WTC11 (cell line): Measurements from ENCODE around the gene FAM47E. TPM values are rescaled to one million over a fixed set of nuclear protein-coding genes. Genes with fewer than 3 reads are reported as not detected.

Experiments used
- ATAC-seq: fragments of 200-7000 bp; cut with Tn5 transposase; 2 replicates; pipeline ENCODE4 v1.10.0; 2021; ENCODE audit warnings: mild to moderate bottlenecking, moderate library complexity
- CTCF ChIA-PET: fragments of 300-600 bp; sonication (Branson Sonifier 250); formaldehyde crosslinking; loops from one replicate; lab custom pipeline; 2021; ENCODE audit warnings: antibody characterized with exemption; lab: Charles Lee
- POLR2A ChIA-PET: fragments of 350-600 bp; sonication (Branson Sonifier 250); formaldehyde crosslinking; loops from one replicate; lab custom pipeline; 2021; ENCODE audit warnings: antibody characterized with exemption; lab: Charles Lee
- DNase-seq: peaks from one replicate; pipeline ENCODE4 v3.0.0; 2021; ENCODE audit warnings: low spot score
- H3K27ac Mint-ChIP-seq: 2 replicates; pipeline ENCODE4 v1.8.0; 2021; ENCODE audit warnings: mixed read lengths
- H3K27me3 Mint-ChIP-seq: 2 replicates; pipeline ENCODE4 v1.8.0; 2021; ENCODE audit warnings: low read depth, mild to moderate bottlenecking, moderate library complexity, mixed read lengths
- H3K36me3 Mint-ChIP-seq: 2 replicates; pipeline ENCODE4 v1.8.0; 2021; ENCODE audit warnings: mixed read lengths
- H3K4me1 Mint-ChIP-seq: 2 replicates; pipeline ENCODE4 v1.8.0; 2022; ENCODE audit warnings: mixed read lengths
- H3K4me3 Mint-ChIP-seq: 2 replicates; pipeline ENCODE4 v1.8.0; 2021; ENCODE audit warnings: mild to moderate bottlenecking, moderate library complexity, mixed read lengths
- H3K9me3 Mint-ChIP-seq: 2 replicates; pipeline ENCODE4 v1.8.0; 2021; ENCODE audit warnings: mixed read lengths
- CBFB ChIP-seq: sonication (generic); formaldehyde crosslinking; IDR thresholded peaks from 2 replicates; pipeline ENCODE4 v1.8.1; 2022; ENCODE audit warnings: mild to moderate bottlenecking, low read depth, missing genetic modification reagents
- E2F1 ChIP-seq: sonication (generic); formaldehyde crosslinking; IDR thresholded peaks from 2 replicates; pipeline ENCODE4 v1.8.0; 2022; ENCODE audit warnings: mild to moderate bottlenecking, missing genetic modification reagents
- ESRRA ChIP-seq: sonication (generic); formaldehyde crosslinking; IDR thresholded peaks from 2 replicates; pipeline ENCODE4 v1.8.1; 2022; ENCODE audit warnings: mild to moderate bottlenecking, missing genetic modification reagents, borderline replicate concordance
- IRF1 ChIP-seq: sonication (generic); formaldehyde crosslinking; IDR thresholded peaks from 2 replicates; pipeline ENCODE4 v1.8.0; 2023; ENCODE audit warnings: missing genetic modification reagents
- IRF2 ChIP-seq: sonication (generic); formaldehyde crosslinking; IDR thresholded peaks from 2 replicates; pipeline ENCODE4 v1.8.0; 2022; ENCODE audit warnings: low read depth, missing genetic modification reagents, borderline replicate concordance
- MYBL2 ChIP-seq: sonication (generic); formaldehyde crosslinking; IDR thresholded peaks from 2 replicates; pipeline ENCODE4 v1.8.1; 2023; ENCODE audit warnings: mild to moderate bottlenecking, moderate library complexity, missing genetic modification reagents
- NR3C1 ChIP-seq: sonication (generic); formaldehyde crosslinking; conservative IDR thresholded peaks from 2 replicates; pipeline ENCODE4 v1.8.1; 2023; ENCODE audit warnings: low read depth, mild to moderate bottlenecking, missing genetic modification reagents
- PREB ChIP-seq: sonication (generic); formaldehyde crosslinking; IDR thresholded peaks from 2 replicates; pipeline ENCODE4 v1.8.1; 2022; ENCODE audit warnings: mild to moderate bottlenecking, missing genetic modification reagents, moderate library complexity, borderline replicate concordance
- RORB ChIP-seq: fragments of 250-450 bp; sonication (Bioruptor Pico); IDR thresholded peaks from 2 replicates; pipeline ENCODE4 v1.9.0; 2021; ENCODE audit warnings: mild to moderate bottlenecking
- SMAD4 ChIP-seq: sonication (generic); formaldehyde crosslinking; IDR thresholded peaks from 2 replicates; pipeline ENCODE4 v1.8.0; 2022; ENCODE audit warnings: mild to moderate bottlenecking, missing genetic modification reagents
- SOX15 ChIP-seq: fragments of 250-450 bp; sonication (Bioruptor Pico); IDR thresholded peaks from 2 replicates; pipeline ENCODE4 v1.9.0; 2021; ENCODE audit warnings: mild to moderate bottlenecking
- STAT6 ChIP-seq: sonication (generic); formaldehyde crosslinking; conservative IDR thresholded peaks from 2 replicates; pipeline ENCODE4 v1.8.1; 2023; ENCODE audit warnings: mild to moderate bottlenecking, low read depth, missing genetic modification reagents, moderate library complexity
- TEAD1 ChIP-seq: sonication (generic); formaldehyde crosslinking; IDR thresholded peaks from 2 replicates; pipeline ENCODE4 v1.8.0; 2022; ENCODE audit warnings: mild to moderate bottlenecking, missing genetic modification reagents
- ZBTB21 ChIP-seq: sonication (generic); formaldehyde crosslinking; IDR thresholded peaks from 2 replicates; pipeline ENCODE4 v1.8.1; 2023; ENCODE audit warnings: mild to moderate bottlenecking, missing genetic modification reagents, borderline replicate concordance
- ZMAT4 ChIP-seq: fragments of 250-450 bp; sonication (Bioruptor Pico); IDR thresholded peaks from 2 replicates; pipeline ENCODE4 v1.9.0; 2021; ENCODE audit warnings: mild to moderate bottlenecking
- ZNF232 ChIP-seq: sonication (generic); formaldehyde crosslinking; IDR thresholded peaks from 2 replicates; pipeline ENCODE4 v1.8.0; 2022; ENCODE audit warnings: mild to moderate bottlenecking, missing genetic modification reagents
- ZNF416 ChIP-seq: fragments of 250-450 bp; sonication (Bioruptor Pico); IDR thresholded peaks from 2 replicates; pipeline ENCODE4 v1.9.0; 2021; ENCODE audit warnings: mild to moderate bottlenecking, inconsistent platforms
- ZNF425 ChIP-seq: fragments of 250-450 bp; sonication (Bioruptor Pico); conservative IDR thresholded peaks from 2 replicates; pipeline ENCODE4 v1.9.0; 2021; ENCODE audit warnings: mild to moderate bottlenecking
- ZSCAN18 ChIP-seq: fragments of 250-450 bp; sonication (Bioruptor Pico); IDR thresholded peaks from 2 replicates; pipeline ENCODE4 v2.1.2; 2022; ENCODE audit warnings: mild to moderate bottlenecking, moderate library complexity
- total RNA-seq: library from RNA; stranded (reverse); gene quantifications from 3 replicates; pipeline ENCODE4 v1.2.3, GENCODE V29; 2021
- TF ChIP-seq, protein P1 (sequence below): fragments of 250-450 bp; sonication (Bioruptor Pico); IDR thresholded peaks from 2 replicates; pipeline ENCODE4 v1.8.0; 2021; ENCODE audit warnings: mild to moderate bottlenecking
- TF ChIP-seq, protein P2 (sequence below): sonication (generic); formaldehyde crosslinking; IDR thresholded peaks from 2 replicates; pipeline ENCODE4 v1.8.0; 2022; ENCODE audit warnings: mild to moderate bottlenecking, missing genetic modification reagents

FAM47E gene
- total RNA-seq, 1 experiment from 2014 or later = 1.4 TPM

GRCh38 chr4:76300012-76300411 is 48.5 kb downstream of the FAM47E start:
- H3K27ac Mint-ChIP-seq = no peak overlapping the region
- ChIA-PET CTCF (no interaction called here), POLR2A (no interaction called here)
- peaks cover 31% of the 10 kb centered on the region for H3K9me3 Mint-ChIP-seq
- TF ChIP-seq E2F1 (CRISPR knock-in tag) (no peak), IRF2 (CRISPR knock-in tag) (no peak), ZNF232 (CRISPR knock-in tag) (no peak), RORB (no peak)
- H3K4me1 Mint-ChIP-seq = peaks cover 1% of the 10 kb centered on the region
- ATAC-seq = no peak
- peaks cover 39% of the 10 kb centered on the region for H3K27me3 Mint-ChIP-seq
- H3K4me3 Mint-ChIP-seq = no peak overlapping the region
- no peak for DNase-seq
- H3K36me3 Mint-ChIP-seq = peaks cover 14% of the 10 kb centered on the region

- peaks cover 36% of the 10 kb centered on the region for H3K27me3 Mint-ChIP-seq
- ATAC-seq = no peak
- peaks cover 25% of the 10 kb centered on the region for H3K9me3 Mint-ChIP-seq
- ChIA-PET CTCF (interaction anchor here (2.2 kb wide), 1 partner anchor 122 kb away, joined by 7 read pairs; no protein-coding TSS in a partner anchor), POLR2A (no interaction called here)
- H3K4me1 Mint-ChIP-seq = peaks cover 6% of the 10 kb centered on the region
- no peak overlapping the region for H3K27ac Mint-ChIP-seq
- no peak overlapping the region for H3K4me3 Mint-ChIP-seq
- no peak for DNase-seq
- TF ChIP-seq, protein P1, sequence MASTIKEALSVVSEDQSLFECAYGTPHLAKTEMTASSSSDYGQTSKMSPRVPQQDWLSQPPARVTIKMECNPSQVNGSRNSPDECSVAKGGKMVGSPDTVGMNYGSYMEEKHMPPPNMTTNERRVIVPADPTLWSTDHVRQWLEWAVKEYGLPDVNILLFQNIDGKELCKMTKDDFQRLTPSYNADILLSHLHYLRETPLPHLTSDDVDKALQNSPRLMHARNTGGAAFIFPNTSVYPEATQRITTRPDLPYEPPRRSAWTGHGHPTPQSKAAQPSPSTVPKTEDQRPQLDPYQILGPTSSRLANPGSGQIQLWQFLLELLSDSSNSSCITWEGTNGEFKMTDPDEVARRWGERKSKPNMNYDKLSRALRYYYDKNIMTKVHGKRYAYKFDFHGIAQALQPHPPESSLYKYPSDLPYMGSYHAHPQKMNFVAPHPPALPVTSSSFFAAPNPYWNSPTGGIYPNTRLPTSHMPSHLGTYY (CRISPR knock-in tag) = no peak
- no peak for TF ChIP-seq STAT6 (CRISPR knock-in tag)
- TF ChIP-seq, protein P2, sequence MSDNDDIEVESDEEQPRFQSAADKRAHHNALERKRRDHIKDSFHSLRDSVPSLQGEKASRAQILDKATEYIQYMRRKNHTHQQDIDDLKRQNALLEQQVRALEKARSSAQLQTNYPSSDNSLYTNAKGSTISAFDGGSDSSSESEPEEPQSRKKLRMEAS (CRISPR knock-in tag) = no peak
- no peak for TF ChIP-seq TEAD1 (CRISPR knock-in tag)
- TF ChIP-seq NR3C1 (CRISPR knock-in tag) = no peak
- no peak for TF ChIP-seq IRF1
- TF ChIP-seq ESRRA (CRISPR knock-in tag) = no peak
- TF ChIP-seq SMAD4 (CRISPR knock-in tag) = no peak
- TF ChIP-seq MYBL2 (CRISPR knock-in tag) = no peak
- no peak for TF ChIP-seq PREB
- TF ChIP-seq SOX15 (CRISPR knock-in tag) = no peak
- no peak for TF ChIP-seq ZBTB21
- no peak for TF ChIP-seq RORB
- TF ChIP-seq ZMAT4 (CRISPR knock-in tag) = no peak
- no peak for TF ChIP-seq ZNF416
- TF ChIP-seq ZSCAN18 (CRISPR knock-in tag) = no peak
- no peak for TF ChIP-seq ZNF425 (CRISPR knock-in tag)
- TF ChIP-seq CBFB = no peak
- peaks cover 11% of the 10 kb centered on the region for H3K36me3 Mint-ChIP-seq
These were observed 49.7 kb downstream of the FAM47E start for GRCh38 chr4:76301068-76301774.
